Right hindlimb (tissue), 1 donor: Measurements from ENCODE around the gene HPCA.

ENCODE experiments used
- DNase-seq: peaks from one replicate; pipeline ENCODE4 v3.0.0-alpha.2; 2018

Gene HPCA

GRCh38 chr1:32939655-32940371, 53.5 kb downstream of the HPCA start:
- DNase-seq: peak; percentile 58

- DNase-seq: no peak
These were observed 57.9 kb downstream of the HPCA start for GRCh38 chr1:32944180-32944579.
